ENCODE results near the gene ARSB. TPM values are rescaled to one million over a fixed set of nuclear protein-coding genes. Genes with fewer than 3 reads are reported as not detected.
A peak's percentile ranks its signal among the peaks of the same experiment; 100 is the strongest.
"Not testable (repeated sequence)": the region's sequence is repeated elsewhere in the genome, so short reads cannot be mapped to it uniquely, and the experiment has no call there.

Gene ARSB
- polyA plus RNA-seq, 6 donors from 2014 or later: 4.1 to 6.8 (median 5.4) TPM

- DNase-seq (no peak), ATAC-seq (ENCODE audit: low read depth in 2 of 2) (no peak)
- Mint-ChIP-seq H3K4me1 (peaks cover 5 to 11% (median 9%) of the 10 kb centered on the region in 3 donors), H3K4me3 (no peak overlapping the region), H3K27me3 (no peaks in the 10 kb centered on the region), H3K36me3 (peaks cover 12 to 30% of the 10 kb centered on the region in 2 donors), H3K9me3 (no peaks in the 10 kb centered on the region), H3K27ac (peak overlapping the region in 1 of 6 donors; percentile 36)
Observed at GRCh38 chr5:78777901-78778300, 207.2 kb downstream of the ARSB start.

GRCh38 chr5:78776637-78777036 is 208.5 kb downstream of the ARSB start:
- Mint-ChIP-seq H3K36me3 (peaks cover 12 to 29% of the 10 kb centered on the region in 2 donors), H3K9me3 (no peaks in the 10 kb centered on the region), H3K4me3 (peak overlapping the region in 1 of 8 donors; percentile 42), H3K27me3 (no peaks in the 10 kb centered on the region), H3K4me1 (peaks cover 7 to 14% (median 9%) of the 10 kb centered on the region in 3 donors), H3K27ac (peak overlapping the region in 1 of 6 donors; percentile 16)
- ATAC-seq (ENCODE audit: low read depth in 2 of 2): no peak
- no peak for DNase-seq

GRCh38 chr5:78773655-78774054 is 211.5 kb downstream of the ARSB start:
- Mint-ChIP-seq H3K27me3 (no peaks in the 10 kb centered on the region), H3K4me1 (peaks cover 22 to 44% (median 32%) of the 10 kb centered on the region in 3 donors), H3K27ac (peak overlapping the region in 2 of 6 donors; percentile 20 to 21), H3K4me3 (peak overlapping the region in 3 of 8 donors; percentile 25 to 39 (median 36)), H3K9me3 (peaks cover 0 to 4% (median 0%) of the 10 kb centered on the region in 7 donors), H3K36me3 (peaks cover 5 to 6% of the 10 kb centered on the region in 2 donors)
- ATAC-seq (ENCODE audit: low read depth in 2 of 2): no peak
- no peak for DNase-seq

- peaks cover 26 to 55% (median 35%) of the 10 kb centered on the region in 3 donors for H3K4me1 Mint-ChIP-seq
- H3K27me3 Mint-ChIP-seq: no peaks in the 10 kb centered on the region
- ATAC-seq (ENCODE audit: low read depth in 2 of 2) (peak; percentile 71 to 78), DNase-seq (no peak)
- peaks cover 0 to 4% (median 0%) of the 10 kb centered on the region in 7 donors for H3K9me3 Mint-ChIP-seq
- H3K4me3 Mint-ChIP-seq: peak overlapping the region in 7 of 8 donors; percentile 1 to 72 (median 57)
- peak overlapping the region; percentile 28 to 96 (median 52) for H3K27ac Mint-ChIP-seq
- peaks cover 5% of the 10 kb centered on the region in 2 donors for H3K36me3 Mint-ChIP-seq
Observed at GRCh38 chr5:78771260-78772205, 213.6 kb downstream of the ARSB start.

GRCh38 chr5:78768781-78769380 is 216.2 kb downstream of the ARSB start:
- ATAC-seq (ENCODE audit: low read depth in 2 of 2) (peak in 1 of 2 donors; percentile 21), DNase-seq (no peak)
- no peaks in the 10 kb centered on the region for H3K27me3 Mint-ChIP-seq
- H3K9me3 Mint-ChIP-seq: peaks cover 0 to 4% (median 0%) of the 10 kb centered on the region in 7 donors
- H3K4me3 Mint-ChIP-seq: peak overlapping the region in 1 of 8 donors; percentile 42
- peaks cover 33 to 69% (median 55%) of the 10 kb centered on the region in 3 donors for H3K4me1 Mint-ChIP-seq
- peak overlapping the region in 3 of 6 donors; percentile 17 to 71 (median 55) for H3K27ac Mint-ChIP-seq
- peaks cover 0 to 5% of the 10 kb centered on the region in 2 donors for H3K36me3 Mint-ChIP-seq

GRCh38 chr5:78766412-78766762 is 218.7 kb downstream of the ARSB start:
- Mint-ChIP-seq H3K4me1 (peaks cover 44 to 75% (median 62%) of the 10 kb centered on the region in 3 donors), H3K36me3 (peaks cover 6 to 8% of the 10 kb centered on the region in 2 donors), H3K27ac (no peak overlapping the region), H3K9me3 (peaks cover 0 to 8% (median 4%) of the 10 kb centered on the region in 7 donors), H3K4me3 (peak overlapping the region in 1 of 8 donors; percentile 6), H3K27me3 (no peaks in the 10 kb centered on the region)
- no peak for DNase-seq
- ATAC-seq (ENCODE audit: low read depth in 2 of 2): no peak

- no peak overlapping the region for H3K4me3 Mint-ChIP-seq
- no peak for ATAC-seq (ENCODE audit: low read depth in 2 of 2)
- H3K36me3 Mint-ChIP-seq: peaks cover 6 to 8% of the 10 kb centered on the region in 2 donors
- peaks cover 48 to 75% (median 62%) of the 10 kb centered on the region in 3 donors for H3K4me1 Mint-ChIP-seq
- no peak overlapping the region for H3K27ac Mint-ChIP-seq
- DNase-seq: no peak
- peaks cover 0 to 8% (median 4%) of the 10 kb centered on the region in 7 donors for H3K9me3 Mint-ChIP-seq
- H3K27me3 Mint-ChIP-seq: no peaks in the 10 kb centered on the region
Observed at GRCh38 chr5:78765756-78766411, 219.2 kb downstream of the ARSB start.

- H3K4me1 Mint-ChIP-seq: peaks cover 53 to 75% (median 63%) of the 10 kb centered on the region in 3 donors
- no peak for DNase-seq
- no peak overlapping the region for H3K4me3 Mint-ChIP-seq
- peaks cover 8 to 11% of the 10 kb centered on the region in 2 donors for H3K36me3 Mint-ChIP-seq
- H3K27me3 Mint-ChIP-seq: no peaks in the 10 kb centered on the region
- H3K27ac Mint-ChIP-seq: no peak overlapping the region
- peaks cover 4 to 13% (median 10%) of the 10 kb centered on the region in 7 donors for H3K9me3 Mint-ChIP-seq
- no peak for ATAC-seq (ENCODE audit: low read depth in 2 of 2)
Observed at GRCh38 chr5:78765116-78765515, 220.0 kb downstream of the ARSB start.

GRCh38 chr5:78763659-78764189 is 221.4 kb downstream of the ARSB start:
- H3K36me3 Mint-ChIP-seq: peaks cover 8 to 12% of the 10 kb centered on the region in 2 donors
- ATAC-seq (ENCODE audit: low read depth in 2 of 2): no peak

GRCh38 chr5:78762743-78763142 is 222.4 kb downstream of the ARSB start:
- peaks cover 8 to 12% of the 10 kb centered on the region in 2 donors for H3K36me3 Mint-ChIP-seq
- H3K27me3 Mint-ChIP-seq; H3K27ac Mint-ChIP-seq; ATAC-seq (ENCODE audit: low read depth in 2 of 2); DNase-seq: not testable (repeated sequence)
- peaks cover 60 to 73% (median 73%) of the 10 kb centered on the region in 3 donors for H3K4me1 Mint-ChIP-seq
- H3K4me3 Mint-ChIP-seq: peak overlapping the region in 1 of 8 donors; percentile 23
- peaks cover 7 to 25% (median 10%) of the 10 kb centered on the region in 7 donors for H3K9me3 Mint-ChIP-seq

More at GRCh38 chr5:78763659-78764189, 221.4 kb downstream of the ARSB start:
- no peak for DNase-seq
- Mint-ChIP-seq H3K27me3 (no peaks in the 10 kb centered on the region), H3K4me1 (peaks cover 52 to 73% (median 64%) of the 10 kb centered on the region in 3 donors), H3K27ac (peak overlapping the region in 2 of 6 donors; percentile 7 to 84), H3K9me3 (peaks cover 7 to 20% (median 10%) of the 10 kb centered on the region in 7 donors), H3K4me3 (peak overlapping the region in 1 of 8 donors; percentile 49)

- Mint-ChIP-seq H3K27me3 (no peaks in the 10 kb centered on the region), H3K27ac (peak overlapping the region in 4 of 6 donors; percentile 11 to 95 (median 68)), H3K9me3 (peaks cover 7 to 25% (median 10%) of the 10 kb centered on the region in 7 donors), H3K4me1 (peaks cover 67 to 82% (median 80%) of the 10 kb centered on the region in 3 donors), H3K36me3 (peaks cover 8 to 12% of the 10 kb centered on the region in 2 donors), H3K4me3 (peak overlapping the region in 7 of 8 donors; percentile 5 to 86 (median 25))
- DNase-seq (no peak), ATAC-seq (ENCODE audit: low read depth in 2 of 2) (no peak)
Observed at GRCh38 chr5:78761840-78762239, 223.3 kb downstream of the ARSB start.

- ATAC-seq (ENCODE audit: low read depth in 2 of 2) (no peak), DNase-seq (no peak)
- Mint-ChIP-seq H3K36me3 (peaks cover 8 to 12% of the 10 kb centered on the region in 2 donors), H3K4me1 (peaks cover 63 to 83% (median 76%) of the 10 kb centered on the region in 3 donors), H3K27me3 (no peaks in the 10 kb centered on the region), H3K4me3 (peak overlapping the region; percentile 4 to 74 (median 40)), H3K27ac (peak overlapping the region in 5 of 6 donors; percentile 46 to 98 (median 93)), H3K9me3 (peaks cover 7 to 25% (median 10%) of the 10 kb centered on the region in 7 donors)
Observed at GRCh38 chr5:78760770-78761169, 224.3 kb downstream of the ARSB start.

Measured in naive B cell (primary cell).